ENCODE measurements around the gene TBC1D22B. TPM values are rescaled to one million over a fixed set of nuclear protein-coding genes. Genes with fewer than 3 reads are reported as not detected.

TBC1D22B gene
- 4.8 and 6.6 TPM in 2 replicates for total RNA-seq

GRCh38 chr6:37257634-37258404 is at the start of gene TBC1D22B, which contains the start of gene TMEM217:
TSS of gene TBC1D22B (plus strand) at chr6:37257772. CDS start at chr6:37257918, 146 bp downstream.
TSS of gene TMEM217 (minus strand) at chr6:37258144. CDS start at chr6:37219030, 39,114 bp downstream.

GRCh38 chr6:37353761-37354525 is 96.4 kb downstream of the TBC1D22B start, which contains the start of gene RNF8:
TSS of gene RNF8 (plus strand) at chr6:37353983. CDS start at chr6:37354165, 182 bp downstream.

Small RNAs within 50 kb of the gene (small RNA-seq; reads per million reads assigned to genes)
- gene AL096712.1 (not detected), gene RN7SL273P (not detected)

Other genes starting within 250 kb of the TBC1D22B start
- gene PIM1, start 87.6 kb upstream of the TBC1D22B start, total RNA-seq = 6.5 and 9.2 TPM in 2 replicates
- 1.8 and 2.9 TPM in 2 replicates for gene TMEM217, start 372 bp downstream of the TBC1D22B start, total RNA-seq
- 19.5 and 20.3 TPM in 2 replicates for gene RNF8, start 96.2 kb downstream of the TBC1D22B start, total RNA-seq
- 32.0 and 35.4 TPM in 2 replicates for gene CMTR1, start 175.4 kb downstream of the TBC1D22B start, total RNA-seq
- gene CCDC167, start 242.1 kb downstream of the TBC1D22B start, total RNA-seq = 11.9 and 16.5 TPM in 2 replicates